ENCODE measurements around the gene MAPKAPK2.

MAPKAPK2 gene

DNA sequence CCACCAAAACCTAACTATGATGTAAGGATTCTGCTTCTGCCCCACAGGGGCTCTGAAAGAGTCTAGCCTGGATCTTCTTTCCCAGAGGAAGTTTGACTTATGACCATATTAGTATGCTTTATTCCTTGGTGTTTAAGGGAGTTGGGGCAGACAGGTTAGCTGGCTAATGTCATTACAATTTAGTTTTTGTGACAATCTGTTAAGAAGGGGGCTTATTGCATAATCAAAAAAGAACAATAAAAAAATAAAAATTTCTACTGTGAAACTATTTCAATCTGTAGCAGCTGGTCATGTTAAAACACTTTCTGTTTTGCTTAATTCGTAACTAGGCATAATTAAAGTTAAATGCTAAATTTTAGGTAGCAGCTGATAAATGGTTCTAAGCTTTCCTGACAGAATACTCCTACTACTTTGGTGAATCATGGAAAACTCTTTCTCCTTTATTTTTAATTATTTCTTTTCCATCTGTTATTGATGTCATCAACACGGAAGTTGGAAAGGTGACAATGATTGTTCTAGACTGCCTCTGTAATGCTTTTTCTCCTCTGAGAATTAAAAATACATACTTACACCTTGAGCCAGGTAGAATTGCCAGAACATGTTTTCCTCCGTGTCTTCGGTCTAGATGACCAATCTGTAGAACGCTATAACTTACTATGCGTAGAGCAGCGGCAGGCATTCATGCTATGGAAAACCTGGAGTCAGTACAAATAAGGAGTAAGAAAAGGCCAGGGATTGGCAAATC, 30.8 kb upstream of the MAPKAPK2 start:
- no peak overlapping the region for H3K4me3 ChIP-seq (ENCODE audit: low read depth, low read length)
- DNase-seq (ENCODE audit: low read depth): no peak
- TF ChIP-seq, protein P1, sequence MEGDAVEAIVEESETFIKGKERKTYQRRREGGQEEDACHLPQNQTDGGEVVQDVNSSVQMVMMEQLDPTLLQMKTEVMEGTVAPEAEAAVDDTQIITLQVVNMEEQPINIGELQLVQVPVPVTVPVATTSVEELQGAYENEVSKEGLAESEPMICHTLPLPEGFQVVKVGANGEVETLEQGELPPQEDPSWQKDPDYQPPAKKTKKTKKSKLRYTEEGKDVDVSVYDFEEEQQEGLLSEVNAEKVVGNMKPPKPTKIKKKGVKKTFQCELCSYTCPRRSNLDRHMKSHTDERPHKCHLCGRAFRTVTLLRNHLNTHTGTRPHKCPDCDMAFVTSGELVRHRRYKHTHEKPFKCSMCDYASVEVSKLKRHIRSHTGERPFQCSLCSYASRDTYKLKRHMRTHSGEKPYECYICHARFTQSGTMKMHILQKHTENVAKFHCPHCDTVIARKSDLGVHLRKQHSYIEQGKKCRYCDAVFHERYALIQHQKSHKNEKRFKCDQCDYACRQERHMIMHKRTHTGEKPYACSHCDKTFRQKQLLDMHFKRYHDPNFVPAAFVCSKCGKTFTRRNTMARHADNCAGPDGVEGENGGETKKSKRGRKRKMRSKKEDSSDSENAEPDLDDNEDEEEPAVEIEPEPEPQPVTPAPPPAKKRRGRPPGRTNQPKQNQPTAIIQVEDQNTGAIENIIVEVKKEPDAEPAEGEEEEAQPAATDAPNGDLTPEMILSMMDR (IDR thresholded peaks at IDR 0.05; ENCODE audit: insufficient read depth, low read depth, low read length, missing control alignments): no peak

DNA sequence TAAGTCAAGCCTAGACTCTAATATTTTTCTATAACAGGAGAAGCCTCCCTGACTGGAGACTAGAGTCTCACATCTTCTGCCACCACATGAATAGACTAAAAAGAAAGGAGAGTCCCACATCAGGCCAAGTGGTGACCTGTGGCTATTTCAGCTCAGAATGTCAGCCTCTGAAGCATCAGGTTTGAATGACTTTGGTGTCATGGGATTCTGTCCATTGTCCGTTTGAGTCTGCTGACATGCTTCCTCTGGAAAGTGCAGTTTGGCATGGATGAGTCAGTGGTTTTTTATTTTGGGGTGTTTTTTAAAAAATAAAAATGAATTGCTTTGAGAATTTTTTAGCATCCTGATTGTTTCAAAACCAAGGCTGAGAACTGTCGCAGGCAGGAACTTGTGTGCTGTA, 29.9 kb upstream of the MAPKAPK2 start:
- TF ChIP-seq, protein P1 (IDR thresholded peaks at IDR 0.05; ENCODE audit: insufficient read depth, low read depth, low read length, missing control alignments): no peak
- no peak for DNase-seq (ENCODE audit: low read depth)
- no peak overlapping the region for H3K4me3 ChIP-seq (ENCODE audit: low read depth, low read length)

DNA sequence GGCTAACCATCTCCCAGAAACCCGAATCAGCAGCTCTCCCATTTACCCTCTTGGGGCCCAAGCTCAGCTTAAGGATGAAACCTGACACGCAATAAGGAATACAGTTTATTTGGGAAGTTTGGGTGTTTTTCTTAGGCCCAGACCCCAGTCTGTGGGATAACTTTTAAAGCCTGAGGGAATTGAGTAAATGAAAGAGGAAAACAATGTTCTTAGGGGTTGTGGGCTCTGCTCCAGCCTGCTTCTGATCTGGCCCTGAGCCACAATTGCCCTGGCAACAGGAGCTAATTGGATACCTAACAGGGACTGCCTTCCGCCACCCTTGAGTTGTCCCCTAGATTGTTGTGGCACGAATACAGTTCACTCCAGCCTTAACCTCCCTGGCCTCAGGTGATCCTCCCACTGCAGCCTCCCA, 29.2 kb upstream of the MAPKAPK2 start:
- no peak overlapping the region for H3K4me3 ChIP-seq (ENCODE audit: low read depth, low read length)
- no peak for DNase-seq (ENCODE audit: low read depth)
- TF ChIP-seq, protein P1 (IDR thresholded peaks at IDR 0.05; ENCODE audit: insufficient read depth, low read depth, low read length, missing control alignments): no peak

DNA sequence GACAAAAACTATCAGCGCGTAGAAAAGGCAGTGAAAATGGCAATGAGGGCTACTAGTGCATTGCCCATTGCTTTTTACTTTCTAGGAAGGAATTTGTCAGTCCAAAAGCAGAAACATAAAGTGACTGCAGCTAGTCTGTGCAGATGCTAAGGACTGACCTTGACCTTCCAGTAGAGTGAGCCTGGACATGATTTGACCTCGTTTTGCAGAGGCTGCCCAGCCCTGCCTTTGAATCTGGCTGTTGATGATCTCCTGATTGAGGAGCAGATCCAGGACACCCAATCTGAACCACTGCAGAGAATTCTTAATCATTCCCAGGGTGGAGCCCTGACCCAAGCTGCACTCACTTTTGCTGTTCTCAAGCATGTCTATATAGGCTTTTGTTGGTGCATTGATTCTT, 27.8 kb upstream of the MAPKAPK2 start:
- no peak for DNase-seq (ENCODE audit: low read depth)
- TF ChIP-seq, protein P1 (IDR thresholded peaks at IDR 0.05; ENCODE audit: insufficient read depth, low read depth, low read length, missing control alignments): no peak
- H3K4me3 ChIP-seq (ENCODE audit: low read depth, low read length): no peak overlapping the region

DNA sequence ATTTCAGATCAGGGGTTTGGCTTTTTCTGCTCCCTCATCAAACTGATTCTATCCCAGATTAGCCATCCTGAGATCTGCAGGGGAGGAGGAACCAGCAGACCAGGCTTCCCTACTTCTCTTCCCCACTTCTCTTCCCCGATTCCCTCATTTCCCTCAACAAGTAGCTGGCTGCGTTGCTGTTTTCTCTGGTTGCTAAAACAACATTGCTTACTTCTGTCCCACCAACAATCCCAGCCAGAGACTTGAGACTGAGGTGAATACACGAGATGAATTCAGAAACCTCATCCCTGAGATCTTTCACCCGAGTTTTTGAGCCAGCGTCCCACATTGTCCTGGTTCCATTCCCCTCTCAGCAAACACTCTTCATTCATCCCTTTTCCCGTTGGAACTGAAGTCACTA, 27.0 kb upstream of the MAPKAPK2 start:
- no peak overlapping the region for H3K4me3 ChIP-seq (ENCODE audit: low read depth, low read length)
- DNase-seq (ENCODE audit: low read depth): no peak
- TF ChIP-seq, protein P1 (IDR thresholded peaks at IDR 0.05; ENCODE audit: insufficient read depth, low read depth, low read length, missing control alignments): no peak

DNA sequence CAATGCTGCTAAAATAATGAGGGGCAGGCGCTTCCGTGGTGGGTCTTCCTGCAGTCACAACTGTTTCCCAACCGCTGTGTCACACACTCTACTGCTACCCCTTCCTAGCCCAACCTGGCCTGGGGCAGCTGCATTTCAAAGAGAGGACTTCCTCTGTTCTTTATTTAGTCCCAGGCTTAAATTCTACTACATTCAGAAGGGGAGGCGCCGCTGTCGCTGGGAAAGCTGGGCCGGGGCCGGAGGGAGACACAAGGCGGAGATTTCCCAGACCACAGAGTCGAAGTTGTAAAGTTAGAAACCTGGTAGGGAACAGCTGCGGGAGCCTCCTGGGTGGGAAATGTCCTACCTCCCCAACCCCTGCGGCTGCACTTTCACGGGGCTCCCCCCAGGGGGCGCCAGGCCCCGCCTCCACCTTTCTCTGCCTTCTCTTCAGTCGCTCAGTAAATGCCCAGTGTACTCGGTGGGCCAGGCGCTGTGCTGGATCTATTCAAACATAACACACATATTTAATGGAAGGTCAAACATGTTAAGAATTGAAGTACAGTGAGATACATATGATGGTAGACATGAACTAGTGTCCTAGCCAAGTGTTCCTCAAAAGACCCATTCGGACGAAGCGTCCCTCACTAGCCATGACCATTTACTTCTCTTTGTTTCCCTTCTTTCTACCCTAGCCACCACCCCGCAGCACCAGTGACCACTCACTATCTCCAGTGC, 26.3 kb upstream of the MAPKAPK2 start:
- peak; percentile 54 for DNase-seq (ENCODE audit: low read depth)
- TF ChIP-seq, protein P1 (IDR thresholded peaks at IDR 0.05; ENCODE audit: insufficient read depth, low read depth, low read length, missing control alignments): peak; percentile 90
- no peak overlapping the region for H3K4me3 ChIP-seq (ENCODE audit: low read depth, low read length)

All from GM12865 (cell line).